ENCODE data around the gene OAF.

GRCh38 chr11:120270386-120270785 lies 59.6 kb downstream of the OAF start:
- TF ChIP-seq, protein P1, sequence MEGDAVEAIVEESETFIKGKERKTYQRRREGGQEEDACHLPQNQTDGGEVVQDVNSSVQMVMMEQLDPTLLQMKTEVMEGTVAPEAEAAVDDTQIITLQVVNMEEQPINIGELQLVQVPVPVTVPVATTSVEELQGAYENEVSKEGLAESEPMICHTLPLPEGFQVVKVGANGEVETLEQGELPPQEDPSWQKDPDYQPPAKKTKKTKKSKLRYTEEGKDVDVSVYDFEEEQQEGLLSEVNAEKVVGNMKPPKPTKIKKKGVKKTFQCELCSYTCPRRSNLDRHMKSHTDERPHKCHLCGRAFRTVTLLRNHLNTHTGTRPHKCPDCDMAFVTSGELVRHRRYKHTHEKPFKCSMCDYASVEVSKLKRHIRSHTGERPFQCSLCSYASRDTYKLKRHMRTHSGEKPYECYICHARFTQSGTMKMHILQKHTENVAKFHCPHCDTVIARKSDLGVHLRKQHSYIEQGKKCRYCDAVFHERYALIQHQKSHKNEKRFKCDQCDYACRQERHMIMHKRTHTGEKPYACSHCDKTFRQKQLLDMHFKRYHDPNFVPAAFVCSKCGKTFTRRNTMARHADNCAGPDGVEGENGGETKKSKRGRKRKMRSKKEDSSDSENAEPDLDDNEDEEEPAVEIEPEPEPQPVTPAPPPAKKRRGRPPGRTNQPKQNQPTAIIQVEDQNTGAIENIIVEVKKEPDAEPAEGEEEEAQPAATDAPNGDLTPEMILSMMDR (IDR thresholded peaks at IDR 0.05), result no peak
- TF ChIP-seq POLR2AphosphoS5 (IDR thresholded peaks at IDR 0.05), result no peak
- TF ChIP-seq POLR2A (IDR thresholded peaks at IDR 0.05), result no peak

All from sigmoid colon (tissue), 4 donors.